Fibroblast of skin of right quadriceps (primary cell): ENCODE results near the gene HTR7.
"Not testable (repeated sequence)": the region's sequence is repeated elsewhere in the genome, so short reads cannot be mapped to it uniquely, and the experiment has no call there.

Experiments used
- DNase-seq: peaks from one replicate; pipeline ENCODE4 v3.0.0-alpha.2; 2013

Gene HTR7

GRCh38 chr10:90857635-90858460 lies at the start of gene HTR7:
Gene HTR7, minus strand, starts transcription at chr10:90858039. Its CDS starts 368 bp downstream, at chr10:90857671.
- peak; percentile 55 for DNase-seq

- DNase-seq = no peak
Observed at GRCh38 chr10:90906596-90906995, 48.8 kb upstream of the HTR7 start.

GRCh38 chr10:90905925-90906324 lies 48.1 kb upstream of the HTR7 start:
- DNase-seq = no peak

- DNase-seq = not testable (repeated sequence)
Observed at GRCh38 chr10:90896916-90897315, 39.1 kb upstream of the HTR7 start.

GRCh38 chr10:90893190-90893589 lies 35.4 kb upstream of the HTR7 start:
- no peak for DNase-seq

- DNase-seq = peak; percentile 36
Observed at GRCh38 chr10:90890347-90890746, 32.5 kb upstream of the HTR7 start.

GRCh38 chr10:90889636-90890035 lies 31.8 kb upstream of the HTR7 start:
- DNase-seq = peak; percentile 51

- DNase-seq = no peak
Observed at GRCh38 chr10:90888387-90888786, 30.5 kb upstream of the HTR7 start.

- DNase-seq = no peak
Observed at GRCh38 chr10:90887555-90887954, 29.7 kb upstream of the HTR7 start.

GRCh38 chr10:90885176-90885575 lies 27.3 kb upstream of the HTR7 start:
- DNase-seq = peak; percentile 65

- peak; percentile 7 for DNase-seq
Observed at GRCh38 chr10:90884431-90884830, 26.6 kb upstream of the HTR7 start.

- DNase-seq = peak; percentile 47
Observed at GRCh38 chr10:90880059-90880719, 22.4 kb upstream of the HTR7 start.

GRCh38 chr10:90879062-90879461 lies 21.2 kb upstream of the HTR7 start:
- DNase-seq = no peak

GRCh38 chr10:90872648-90873020 lies 14.8 kb upstream of the HTR7 start:
- DNase-seq = no peak

GRCh38 chr10:90871766-90872647 lies 14.2 kb upstream of the HTR7 start, which contains the start of gene RPP30:
Gene RPP30, plus strand, starts transcription at chr10:90871974. Its CDS starts 13 bp downstream, at chr10:90871987.
- DNase-seq = peak; percentile 69

- DNase-seq = peak; percentile 79
Observed at GRCh38 chr10:90871279-90871765, 13.5 kb upstream of the HTR7 start.

- no peak for DNase-seq
Observed at GRCh38 chr10:90866050-90866598, 8.3 kb upstream of the HTR7 start.

GRCh38 chr10:90865401-90865800 lies 7.6 kb upstream of the HTR7 start:
- DNase-seq = peak; percentile 30

GRCh38 chr10:90862908-90863514 lies 5.2 kb upstream of the HTR7 start:
- peak; percentile 37 for DNase-seq

GRCh38 chr10:90860790-90861189 lies 3.0 kb upstream of the HTR7 start:
- DNase-seq = no peak

GRCh38 chr10:90859321-90859751 lies 1.5 kb upstream of the HTR7 start:
- DNase-seq = peak; percentile 74

GRCh38 chr10:90858461-90858968 lies 676 bp upstream of the HTR7 start:
- no peak for DNase-seq
